A549 (cell line): ENCODE results near the gene MPPED1.

Experiments used
- CHD2 ChIP-seq: fragments of 150-350 bp; IDR thresholded peaks from 2 replicates; pipeline ENCODE4 v1.6.1; 2014; ENCODE audit warnings: low read length; ENCODE audit not compliant: partially characterized antibody
- NFE2L2 ChIP-seq: fragments of 150-350 bp; conservative IDR thresholded peaks from 2 replicates; pipeline ENCODE4 v1.6.1; 2014; ENCODE audit warnings: low read length
- SMC3 ChIP-seq: fragments of >200 bp; sonication (Bioruptor Twin); formaldehyde crosslinking; IDR thresholded peaks from 3 replicates; pipeline ENCODE4 v1.6.1; 2018; ENCODE audit warnings: inconsistent platforms
- TF ChIP-seq, protein P1 (sequence below): IDR thresholded peaks from 2 replicates; pipeline ENCODE4 v1.6.1; 2012
- TF ChIP-seq, protein P2 (sequence below): fragments of >200 bp; sonication (Bioruptor Twin); formaldehyde crosslinking; IDR thresholded peaks from 3 replicates; pipeline ENCODE4 v1.5.1; 2016

DNA sequence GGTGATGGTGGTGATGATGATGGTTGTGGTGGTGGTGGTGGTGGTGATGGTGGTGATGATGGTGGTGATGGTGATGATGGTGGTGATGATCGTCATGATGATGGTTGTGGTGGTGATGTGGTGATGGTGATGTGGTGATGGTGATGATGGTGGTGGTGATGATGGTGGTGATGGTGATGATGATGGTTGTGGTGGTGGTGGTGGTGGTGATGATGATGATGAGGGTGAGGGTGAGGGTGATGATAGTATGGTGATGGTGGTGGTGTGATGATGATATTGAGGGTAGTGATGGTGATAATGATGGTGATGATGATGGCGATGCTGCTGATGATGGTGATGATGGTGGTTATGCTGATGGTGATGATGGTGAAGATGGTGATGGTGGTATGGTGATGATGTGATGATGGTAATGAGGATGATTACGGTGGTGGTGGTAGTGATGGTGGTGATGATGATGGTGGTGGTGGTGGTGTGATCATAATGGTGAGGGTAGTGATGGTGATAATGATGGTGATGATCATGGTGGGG lies 63.8 kb downstream of the MPPED1 start:
- TF ChIP-seq, protein P1, sequence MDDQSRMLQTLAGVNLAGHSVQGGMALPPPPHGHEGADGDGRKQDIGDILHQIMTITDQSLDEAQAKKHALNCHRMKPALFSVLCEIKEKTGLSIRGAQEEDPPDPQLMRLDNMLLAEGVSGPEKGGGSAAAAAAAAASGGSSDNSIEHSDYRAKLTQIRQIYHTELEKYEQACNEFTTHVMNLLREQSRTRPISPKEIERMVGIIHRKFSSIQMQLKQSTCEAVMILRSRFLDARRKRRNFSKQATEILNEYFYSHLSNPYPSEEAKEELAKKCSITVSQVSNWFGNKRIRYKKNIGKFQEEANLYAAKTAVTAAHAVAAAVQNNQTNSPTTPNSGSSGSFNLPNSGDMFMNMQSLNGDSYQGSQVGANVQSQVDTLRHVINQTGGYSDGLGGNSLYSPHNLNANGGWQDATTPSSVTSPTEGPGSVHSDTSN = no peak
- TF ChIP-seq CHD2 (no peak), SMC3 (no peak), NFE2L2 (no peak)
- TF ChIP-seq, protein P2, sequence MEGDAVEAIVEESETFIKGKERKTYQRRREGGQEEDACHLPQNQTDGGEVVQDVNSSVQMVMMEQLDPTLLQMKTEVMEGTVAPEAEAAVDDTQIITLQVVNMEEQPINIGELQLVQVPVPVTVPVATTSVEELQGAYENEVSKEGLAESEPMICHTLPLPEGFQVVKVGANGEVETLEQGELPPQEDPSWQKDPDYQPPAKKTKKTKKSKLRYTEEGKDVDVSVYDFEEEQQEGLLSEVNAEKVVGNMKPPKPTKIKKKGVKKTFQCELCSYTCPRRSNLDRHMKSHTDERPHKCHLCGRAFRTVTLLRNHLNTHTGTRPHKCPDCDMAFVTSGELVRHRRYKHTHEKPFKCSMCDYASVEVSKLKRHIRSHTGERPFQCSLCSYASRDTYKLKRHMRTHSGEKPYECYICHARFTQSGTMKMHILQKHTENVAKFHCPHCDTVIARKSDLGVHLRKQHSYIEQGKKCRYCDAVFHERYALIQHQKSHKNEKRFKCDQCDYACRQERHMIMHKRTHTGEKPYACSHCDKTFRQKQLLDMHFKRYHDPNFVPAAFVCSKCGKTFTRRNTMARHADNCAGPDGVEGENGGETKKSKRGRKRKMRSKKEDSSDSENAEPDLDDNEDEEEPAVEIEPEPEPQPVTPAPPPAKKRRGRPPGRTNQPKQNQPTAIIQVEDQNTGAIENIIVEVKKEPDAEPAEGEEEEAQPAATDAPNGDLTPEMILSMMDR = no peak
